Measurements from ENCODE around the gene KCNAB1.

The KCNAB1 gene

GRCh38 chr3:156334841-156335545 lies 214.6 kb downstream of the KCNAB1 start:
- DNase-seq: no peak

GRCh38 chr3:156339491-156339890 lies 219.1 kb downstream of the KCNAB1 start:
- no peak for DNase-seq

GRCh38 chr3:156341332-156341731 lies 221.0 kb downstream of the KCNAB1 start:
- DNase-seq: no peak

- no peak for DNase-seq
Measured at GRCh38 chr3:156341831-156342416, 221.5 kb downstream of the KCNAB1 start.

- DNase-seq: no peak
Measured at GRCh38 chr3:156344215-156344614, 223.8 kb downstream of the KCNAB1 start.

GRCh38 chr3:156349111-156349510 lies 228.7 kb downstream of the KCNAB1 start:
- DNase-seq: no peak

GRCh38 chr3:156349978-156350377 lies 229.6 kb downstream of the KCNAB1 start:
- DNase-seq: no peak

- DNase-seq: no peak
Measured at GRCh38 chr3:156350781-156351180, 230.4 kb downstream of the KCNAB1 start.

- DNase-seq: no peak
Measured at GRCh38 chr3:156351783-156352182, 231.4 kb downstream of the KCNAB1 start.

GRCh38 chr3:156352728-156353127 lies 232.3 kb downstream of the KCNAB1 start:
- DNase-seq: no peak

GRCh38 chr3:156353563-156353962 lies 233.2 kb downstream of the KCNAB1 start:
- DNase-seq: no peak

- DNase-seq: no peak
Measured at GRCh38 chr3:156356537-156357363, 236.4 kb downstream of the KCNAB1 start.

GRCh38 chr3:156358232-156358631 lies 237.9 kb downstream of the KCNAB1 start:
- DNase-seq: no peak

GRCh38 chr3:156359368-156359767 lies 239.0 kb downstream of the KCNAB1 start:
- DNase-seq: no peak

GRCh38 chr3:156360083-156360482 lies 239.7 kb downstream of the KCNAB1 start:
- DNase-seq: no peak

- no peak for DNase-seq
Measured at GRCh38 chr3:156360963-156361362, 240.6 kb downstream of the KCNAB1 start.

GRCh38 chr3:156366559-156366958 lies 246.2 kb downstream of the KCNAB1 start:
- no peak for DNase-seq

- no peak for DNase-seq
Measured at GRCh38 chr3:156368189-156368588, 247.8 kb downstream of the KCNAB1 start.

- DNase-seq: no peak
Measured at GRCh38 chr3:156371701-156372100, 251.3 kb downstream of the KCNAB1 start.

- DNase-seq: no peak
Measured at GRCh38 chr3:156373095-156373494, 252.7 kb downstream of the KCNAB1 start.

- no peak for DNase-seq
Measured at GRCh38 chr3:156373654-156374053, 253.3 kb downstream of the KCNAB1 start.

GRCh38 chr3:156376199-156376598 lies 255.8 kb downstream of the KCNAB1 start:
- DNase-seq: no peak

GRCh38 chr3:156377266-156377665 lies 256.9 kb downstream of the KCNAB1 start:
- DNase-seq: no peak

GRCh38 chr3:156377718-156378117 lies 257.3 kb downstream of the KCNAB1 start:
- DNase-seq: no peak

Measured in right hindlimb (tissue), 1 donor.